ENCODE results near the gene HDGFL3.

HDGFL3 gene

DNA sequence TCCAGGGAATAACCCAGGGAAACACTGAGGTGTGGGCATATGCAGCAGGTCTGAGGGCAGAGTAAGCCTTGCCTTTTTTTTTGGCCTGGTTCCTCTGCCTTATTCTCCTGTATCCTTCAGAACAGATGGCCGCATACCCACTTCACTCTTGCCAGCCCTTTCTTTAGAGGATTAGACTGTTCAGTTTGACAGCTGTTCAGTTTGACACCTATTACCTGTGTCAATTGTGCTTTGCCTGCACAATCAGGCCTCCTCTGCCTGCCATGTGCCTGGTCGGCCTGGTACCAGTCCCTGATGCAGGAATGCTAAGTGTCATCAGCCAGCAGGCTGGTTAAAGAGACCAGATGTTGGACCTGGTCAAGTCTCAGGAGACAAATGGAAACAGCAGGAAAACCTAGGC lies 77.8 kb downstream of the HDGFL3 start:
- no peak for FAIRE-seq
- no peak for DNase-seq (ENCODE audit: low spot score)

DNA sequence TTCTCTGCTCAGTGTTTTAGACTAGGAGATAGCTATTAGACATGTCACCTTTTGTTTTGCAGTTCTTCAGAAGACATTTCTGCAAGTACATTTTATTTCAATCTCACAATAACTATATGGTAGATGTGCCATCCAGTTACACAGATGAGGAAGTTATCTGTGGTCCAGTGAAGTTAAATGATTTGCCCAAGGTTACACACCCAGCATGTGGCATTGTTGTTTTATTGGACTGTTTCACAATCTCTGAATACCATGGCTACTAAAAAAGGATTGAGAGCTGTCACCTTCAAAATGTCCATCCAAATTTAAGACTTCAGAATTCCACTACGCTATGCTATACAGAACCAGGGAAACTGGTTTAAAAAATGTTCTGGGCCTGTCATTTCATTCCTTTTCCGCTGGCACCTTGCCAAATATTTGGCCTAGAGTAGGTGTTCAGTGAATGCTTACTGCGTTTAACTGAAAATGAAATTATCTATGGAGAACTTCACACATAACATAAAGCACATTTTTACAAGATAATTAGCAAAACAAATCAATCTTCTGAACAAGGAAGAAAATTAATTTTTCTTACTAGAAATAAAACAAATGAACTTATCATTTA lies 80.0 kb downstream of the HDGFL3 start:
- FAIRE-seq (no peak), DNase-seq (ENCODE audit: low spot score) (no peak)

DNA sequence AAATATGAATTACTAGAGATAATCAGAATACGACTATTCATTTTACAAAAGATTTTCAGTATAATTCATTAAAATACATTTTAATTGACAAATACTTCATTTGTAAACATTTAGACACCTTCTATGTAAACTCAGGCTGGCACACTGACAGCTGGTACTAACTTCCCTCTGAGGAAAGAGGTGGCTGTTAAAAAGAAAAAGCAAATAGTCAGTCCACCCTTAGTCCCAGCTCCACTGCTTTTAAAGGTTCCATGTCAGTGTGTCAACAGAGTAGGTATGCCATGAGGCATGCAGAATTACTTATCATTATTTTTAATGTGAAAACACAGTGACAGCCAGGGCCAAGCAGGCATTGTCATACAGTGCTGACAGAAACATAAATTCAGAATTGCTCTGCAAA lies 84.1 kb downstream of the HDGFL3 start:
- FAIRE-seq (no peak), DNase-seq (ENCODE audit: low spot score) (no peak)

DNA sequence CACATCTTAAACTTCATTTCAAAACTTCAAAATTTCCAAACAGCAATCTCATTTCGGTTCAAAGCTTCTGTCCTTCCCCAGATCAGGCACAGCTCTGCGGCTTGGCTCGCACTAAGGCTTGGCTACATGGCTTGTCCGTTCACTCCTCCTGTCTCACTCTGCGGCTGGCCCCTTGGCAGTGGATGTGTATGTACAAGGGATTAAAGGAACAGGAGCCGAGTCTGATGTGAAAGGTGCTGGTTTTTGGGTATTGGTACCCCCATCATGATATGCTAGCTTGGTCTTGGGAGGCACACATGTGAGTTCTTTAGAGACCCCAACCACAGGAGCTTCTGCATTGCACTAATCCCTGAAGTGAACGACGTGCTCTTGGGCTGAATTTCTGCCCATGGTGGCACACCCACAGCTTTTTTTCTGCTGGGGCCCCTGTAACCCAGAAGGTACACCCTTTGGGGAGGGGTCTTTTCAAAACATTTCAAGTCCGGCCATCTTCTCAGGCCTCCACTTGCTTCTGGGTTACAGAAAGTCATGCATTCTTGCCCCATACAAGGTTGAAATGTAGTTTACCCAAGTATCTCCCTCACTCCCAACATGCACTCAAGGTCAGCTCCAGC lies 87.5 kb downstream of the HDGFL3 start:
- FAIRE-seq (no peak), DNase-seq (ENCODE audit: low spot score) (no peak)

DNA sequence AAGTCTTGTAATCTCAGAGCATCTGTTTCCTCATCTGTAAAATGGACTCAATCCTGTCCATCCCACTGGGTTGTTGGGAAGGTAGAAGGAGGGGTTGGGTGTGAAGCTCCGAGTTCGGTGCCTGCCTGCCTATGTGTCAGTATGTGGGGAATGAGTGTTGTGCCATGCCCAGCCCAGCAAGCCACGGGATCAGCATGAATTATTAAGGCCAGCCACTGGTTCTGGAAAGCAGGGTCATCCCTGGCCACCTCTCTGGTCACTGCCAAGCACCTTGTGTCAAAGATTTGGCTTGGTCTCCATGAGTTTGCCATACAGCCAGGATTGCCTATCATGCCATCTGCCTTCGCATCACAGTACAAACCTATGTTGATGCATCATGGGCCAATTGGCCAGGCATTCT lies 88.7 kb downstream of the HDGFL3 start:
- FAIRE-seq (no peak), DNase-seq (ENCODE audit: low spot score) (no peak)

DNA sequence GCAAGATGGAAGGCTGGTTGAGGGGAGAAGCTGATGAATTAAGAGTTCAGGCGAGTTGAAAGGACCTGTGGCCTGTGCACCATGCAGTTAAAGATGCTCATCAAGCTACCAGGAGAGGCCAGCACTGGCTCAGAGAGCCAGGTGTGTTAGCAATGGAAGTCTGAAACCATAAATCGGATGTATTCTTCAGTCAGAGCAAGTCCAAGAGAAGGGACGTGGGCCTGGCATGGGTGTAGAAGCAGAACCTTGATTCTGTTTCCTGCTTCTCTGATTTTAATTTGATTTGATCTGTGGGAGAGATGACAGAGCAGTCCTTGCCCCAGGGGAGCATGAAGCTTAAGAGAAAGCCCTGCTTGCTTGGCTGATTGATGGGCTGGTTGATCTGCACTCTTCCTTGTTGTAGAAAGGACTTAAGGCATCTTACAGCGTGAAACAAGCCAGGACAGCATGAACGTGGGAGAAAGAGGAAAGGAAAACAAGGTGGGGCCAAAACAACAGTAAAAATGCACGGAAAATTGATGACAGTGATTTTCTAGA lies 89.3 kb downstream of the HDGFL3 start:
- DNase-seq (ENCODE audit: low spot score): no peak
- FAIRE-seq: no peak

DNA sequence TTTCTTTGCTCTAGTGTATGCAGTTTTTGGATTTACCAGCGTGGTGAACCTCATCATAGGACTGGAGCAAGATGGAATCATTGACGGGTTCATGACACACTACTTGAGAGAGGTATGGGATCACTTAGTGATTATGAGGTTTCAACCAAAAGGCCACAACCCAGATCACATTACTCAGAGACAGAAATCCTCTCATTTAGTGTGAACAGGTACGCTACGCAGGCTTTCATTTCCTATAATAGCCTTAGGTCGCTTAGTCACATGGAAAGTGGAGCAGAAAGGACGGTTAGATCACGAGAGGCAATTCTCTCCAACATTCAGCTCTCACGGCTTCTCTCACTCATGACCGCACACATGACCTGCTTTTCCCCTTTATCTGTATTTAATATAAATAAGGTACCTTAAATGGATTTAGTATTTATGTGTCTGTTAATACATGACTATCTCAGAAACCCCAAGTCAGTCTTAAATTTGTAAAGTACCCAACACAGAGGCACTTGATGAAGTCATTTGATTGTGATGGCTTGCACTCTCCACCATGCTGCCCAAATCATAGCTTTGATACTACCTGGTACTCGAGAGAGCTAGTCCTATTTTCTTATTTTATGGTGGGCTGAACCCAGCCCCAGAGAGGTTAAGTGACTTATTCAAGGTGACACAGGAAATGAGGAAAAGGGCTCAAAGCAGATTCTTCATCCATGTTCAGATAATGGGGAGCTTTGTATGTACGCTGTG lies 91.6 kb downstream of the HDGFL3 start:
- DNase-seq (ENCODE audit: low spot score): no peak

DNA sequence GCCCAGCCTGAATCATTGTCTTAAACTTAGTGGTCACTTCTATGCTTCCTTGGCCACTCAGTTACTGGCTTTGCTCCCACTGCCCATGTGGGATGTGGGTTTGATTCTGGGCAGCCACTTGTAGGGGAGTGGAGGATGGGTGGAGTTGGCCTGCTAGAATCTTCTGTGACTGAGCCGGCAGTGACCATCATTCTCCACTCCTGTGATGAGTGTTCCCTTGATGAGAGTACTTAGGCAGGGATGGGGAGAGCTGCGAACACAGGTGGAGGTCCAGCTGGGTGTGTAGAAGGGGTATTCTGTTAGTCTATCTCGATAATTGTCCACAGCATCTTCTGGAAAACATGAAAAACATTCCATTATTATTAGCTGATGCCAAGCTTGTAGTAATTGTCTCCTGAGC lies 92.2 kb downstream of the HDGFL3 start:
- DNase-seq (ENCODE audit: low spot score) (no peak), FAIRE-seq (no peak)

More for the DNA sequence above, 91.6 kb downstream of the HDGFL3 start:
- FAIRE-seq: no peak

DNA sequence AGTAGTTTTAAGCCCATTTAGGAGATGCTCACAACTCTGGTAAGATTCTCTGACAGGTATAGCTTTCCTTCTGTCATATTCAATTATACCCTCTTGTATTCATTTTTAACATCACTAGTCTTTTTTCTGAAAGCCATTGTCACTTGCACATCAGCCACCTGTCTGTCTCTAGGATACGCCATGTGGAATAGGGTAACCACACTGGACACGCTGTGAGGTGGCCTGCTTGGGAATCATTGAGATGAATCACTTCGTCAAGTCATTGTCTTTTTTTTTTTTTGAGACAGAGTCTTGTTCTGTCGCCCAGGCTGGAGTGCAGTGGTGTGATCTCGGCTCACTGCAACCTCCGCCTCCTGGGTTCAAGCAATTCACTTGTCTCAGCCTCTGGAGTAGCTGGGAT lies 92.8 kb downstream of the HDGFL3 start:
- DNase-seq (ENCODE audit: low spot score) (no peak), FAIRE-seq (no peak)

DNA sequence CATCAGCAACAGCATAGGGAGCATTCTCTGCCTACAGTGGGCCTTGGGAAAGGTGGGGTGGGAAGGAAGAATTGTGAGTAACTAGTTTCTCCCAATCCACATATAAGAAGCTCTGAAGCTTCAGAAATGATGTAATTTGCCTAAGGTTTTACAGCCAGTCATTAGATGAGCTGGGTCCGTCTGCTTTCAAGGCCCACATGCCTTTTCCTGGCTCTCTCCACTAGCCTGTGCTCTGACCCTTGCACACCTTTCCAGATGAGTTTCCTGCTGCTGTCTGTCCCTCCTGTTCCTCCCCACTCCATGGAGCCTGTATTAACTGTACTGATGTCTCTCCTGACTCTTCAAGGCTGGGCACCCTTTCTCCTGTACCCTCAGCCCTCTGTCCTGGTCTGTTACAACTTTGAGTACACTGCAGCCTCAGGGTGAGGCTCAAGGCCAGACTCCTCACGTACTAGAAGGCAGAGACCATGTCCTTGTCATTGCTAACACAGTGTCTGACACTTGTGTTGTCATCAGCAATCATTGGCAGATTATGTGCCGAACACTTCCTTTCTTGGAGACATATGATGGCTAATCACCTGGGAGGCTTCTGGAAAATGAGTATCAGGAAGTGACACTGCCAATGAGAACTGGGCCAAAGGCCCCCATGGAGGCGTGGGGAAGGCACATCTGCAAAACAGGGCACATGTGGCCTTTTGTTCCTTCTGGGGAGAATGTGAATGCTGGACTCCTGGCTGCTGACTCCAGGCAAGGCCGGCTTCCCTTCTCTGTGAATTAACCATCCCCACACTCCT lies 93.5 kb downstream of the HDGFL3 start:
- DNase-seq (ENCODE audit: low spot score) (no peak), FAIRE-seq (no peak)

DNA sequence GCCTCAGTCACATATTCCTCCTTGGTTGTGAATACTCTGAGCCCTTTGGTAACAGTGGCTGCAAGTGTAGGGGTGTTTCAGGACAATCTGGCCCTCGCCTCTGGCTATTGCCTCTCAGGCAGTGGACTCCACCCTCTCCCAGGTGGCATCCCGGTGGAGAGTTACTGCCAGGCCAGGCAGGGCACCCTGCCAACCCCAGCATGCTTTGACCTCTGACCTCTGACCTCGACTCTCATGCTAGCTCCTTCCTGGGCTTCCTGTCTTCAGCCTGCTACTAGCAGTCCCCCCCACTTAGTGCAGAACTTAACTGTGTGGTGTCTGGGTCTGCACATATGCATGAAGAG lies 94.7 kb downstream of the HDGFL3 start:
- no peak for DNase-seq (ENCODE audit: low spot score)
- no peak for FAIRE-seq

DNA sequence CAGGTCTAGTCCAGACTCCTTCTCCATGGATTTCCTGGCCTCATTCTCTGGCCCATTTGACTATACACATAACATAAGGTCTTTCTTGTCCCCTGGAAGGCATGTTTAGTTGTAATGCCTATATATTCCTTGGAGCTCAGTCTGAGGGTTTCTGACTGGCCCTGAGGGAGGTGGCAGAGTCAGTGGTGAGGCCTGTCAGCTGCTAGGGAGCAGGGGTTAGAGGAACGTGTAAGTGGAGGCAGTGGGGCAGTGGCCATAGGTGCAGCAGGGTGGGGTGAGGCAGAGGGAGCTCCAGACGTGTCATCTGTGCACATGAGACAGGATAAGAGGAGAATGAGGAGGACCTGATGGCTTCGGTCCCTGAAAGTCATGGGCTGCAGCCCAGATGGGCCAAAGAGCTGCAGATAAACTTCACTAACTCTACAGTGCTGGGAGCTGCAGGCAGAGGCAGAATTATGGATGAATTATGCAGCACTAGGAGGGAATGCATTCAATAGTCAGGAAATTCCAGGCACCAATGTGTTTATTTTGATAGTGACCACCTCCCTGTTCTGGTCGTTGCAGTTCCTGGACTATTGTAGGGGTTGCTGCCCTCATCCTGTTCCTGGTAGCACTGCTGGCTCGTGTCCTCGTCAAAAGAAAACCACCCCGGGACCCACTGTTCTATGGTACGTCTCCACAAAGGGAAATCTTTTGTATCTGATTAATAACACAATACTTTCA lies 95.2 kb downstream of the HDGFL3 start:
- FAIRE-seq (no peak), DNase-seq (ENCODE audit: low spot score) (no peak)

DNA sequence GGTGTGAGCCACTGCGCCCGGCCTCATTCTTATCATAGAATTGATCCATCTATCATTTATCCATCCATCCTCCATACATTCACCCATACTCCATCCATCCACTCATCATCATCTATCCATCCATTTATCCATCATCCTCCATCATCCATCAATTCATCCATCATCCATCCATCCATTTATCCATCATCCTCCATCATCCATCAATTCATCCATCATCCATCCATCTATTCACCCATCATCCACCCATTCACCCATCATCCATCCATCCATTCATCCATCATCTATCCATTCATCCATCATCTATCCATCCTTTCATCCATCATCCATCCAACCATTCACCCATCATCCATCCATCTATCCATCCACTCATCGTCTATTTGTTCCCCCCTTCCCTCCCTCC lies 96.5 kb downstream of the HDGFL3 start:
- no peak for DNase-seq (ENCODE audit: low spot score)
- FAIRE-seq: no peak

DNA sequence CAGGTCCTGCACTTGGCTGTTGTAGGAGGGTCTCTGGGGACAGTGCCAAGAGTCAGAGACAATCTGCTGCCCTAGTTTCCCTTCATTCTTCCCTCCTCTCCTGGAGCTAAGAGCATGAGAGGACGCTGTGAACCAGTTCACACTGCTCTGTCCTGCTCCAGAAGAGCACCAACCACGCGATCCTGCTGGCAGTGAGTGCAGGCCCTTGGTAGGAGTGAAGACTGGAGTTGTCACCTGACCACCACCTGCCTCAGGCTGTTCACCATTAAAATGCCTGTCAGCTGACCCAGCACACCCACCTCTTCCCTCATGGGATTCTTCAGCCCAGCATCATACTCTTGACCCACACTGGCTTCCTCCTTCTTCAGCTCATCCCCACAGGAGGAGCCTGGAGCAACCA lies 97.2 kb downstream of the HDGFL3 start:
- DNase-seq (ENCODE audit: low spot score) (no peak), FAIRE-seq (no peak)

DNA sequence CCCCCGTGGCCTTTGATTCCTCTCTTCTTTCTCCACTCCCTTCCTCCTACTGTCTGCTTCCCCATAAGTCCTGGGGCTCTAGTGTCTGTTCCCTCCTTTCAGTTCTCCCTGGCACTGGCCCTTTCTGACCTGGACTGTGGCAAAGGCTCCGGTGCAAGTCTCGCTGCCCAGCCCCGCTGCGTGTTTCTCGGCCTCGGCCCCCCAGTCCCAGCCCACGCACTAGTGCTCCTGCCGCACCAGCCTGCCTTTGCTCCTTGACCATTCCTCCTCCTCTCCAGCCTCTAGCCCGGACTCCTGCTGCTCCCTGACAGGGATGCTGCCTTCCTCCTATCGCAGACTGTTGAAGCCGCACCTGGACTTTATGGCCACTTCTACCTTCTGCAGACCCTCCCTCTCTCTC lies 98.1 kb downstream of the HDGFL3 start:
- DNase-seq (ENCODE audit: low spot score) (no peak), FAIRE-seq (no peak)

DNA sequence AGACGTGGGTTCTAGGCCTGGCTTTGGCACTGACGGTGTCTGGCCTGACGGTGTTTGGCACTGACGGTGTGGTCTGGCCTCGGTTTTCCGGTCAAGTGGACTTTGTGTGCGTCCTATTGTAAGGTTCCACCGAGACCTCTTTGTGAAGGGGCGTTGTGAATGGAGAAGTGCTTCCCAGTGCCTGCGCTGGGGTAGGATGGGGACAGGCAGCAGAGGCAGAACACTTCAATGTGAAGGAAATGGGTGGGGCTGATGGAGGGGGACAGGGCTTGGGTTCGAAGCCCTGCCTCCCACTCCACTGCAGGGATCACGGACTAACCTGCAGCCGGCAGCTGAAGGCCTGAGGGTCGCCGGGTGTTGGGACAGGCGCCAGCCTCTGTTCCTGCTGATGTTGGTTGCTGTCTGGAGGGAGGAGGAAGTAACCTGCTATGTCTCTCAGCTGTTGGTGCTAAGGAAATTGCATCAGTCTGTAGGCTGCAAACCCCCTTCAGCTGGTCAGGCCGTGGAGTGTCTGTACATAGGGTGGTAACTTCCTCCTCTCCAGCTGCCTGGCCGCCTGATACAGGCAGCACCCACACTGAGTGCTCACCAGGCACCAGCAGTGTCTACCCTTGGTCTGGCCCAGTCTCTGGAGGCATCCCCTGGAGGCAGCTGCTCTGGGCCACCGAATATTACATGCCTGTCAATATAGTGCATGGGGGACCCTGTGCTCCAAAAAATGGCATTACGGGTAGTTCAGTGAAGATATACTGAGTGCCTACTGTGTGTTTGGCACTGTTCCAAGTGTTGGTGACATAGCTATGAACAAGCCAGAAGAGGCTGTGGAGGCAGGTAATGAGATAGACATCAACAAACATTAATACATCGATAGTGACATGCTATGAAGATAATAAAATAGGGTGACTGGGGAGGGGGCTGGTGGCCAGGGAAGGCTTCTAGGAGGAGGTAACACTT lies 99.1 kb downstream of the HDGFL3 start:
- FAIRE-seq: no peak
- DNase-seq (ENCODE audit: low spot score): no peak

DNA sequence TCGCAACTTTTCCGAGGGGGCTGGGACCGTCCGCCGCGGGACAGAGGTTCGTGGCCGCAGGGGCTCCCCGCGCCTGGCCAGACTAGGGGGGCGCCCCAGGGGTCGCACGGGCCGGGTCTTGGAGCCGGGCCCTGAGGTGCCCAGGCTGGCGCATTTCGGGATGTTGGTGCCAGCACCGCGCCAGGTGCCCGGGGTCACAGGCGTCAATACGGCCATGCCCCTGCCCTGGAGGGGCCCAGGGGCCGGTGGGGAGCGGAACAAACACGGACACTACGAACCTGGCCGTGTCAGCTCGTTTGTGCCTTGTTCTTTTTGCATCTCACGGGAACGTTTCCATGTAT lies 99.8 kb downstream of the HDGFL3 start:
- DNase-seq (ENCODE audit: low spot score) (no peak), FAIRE-seq (no peak)

DNA sequence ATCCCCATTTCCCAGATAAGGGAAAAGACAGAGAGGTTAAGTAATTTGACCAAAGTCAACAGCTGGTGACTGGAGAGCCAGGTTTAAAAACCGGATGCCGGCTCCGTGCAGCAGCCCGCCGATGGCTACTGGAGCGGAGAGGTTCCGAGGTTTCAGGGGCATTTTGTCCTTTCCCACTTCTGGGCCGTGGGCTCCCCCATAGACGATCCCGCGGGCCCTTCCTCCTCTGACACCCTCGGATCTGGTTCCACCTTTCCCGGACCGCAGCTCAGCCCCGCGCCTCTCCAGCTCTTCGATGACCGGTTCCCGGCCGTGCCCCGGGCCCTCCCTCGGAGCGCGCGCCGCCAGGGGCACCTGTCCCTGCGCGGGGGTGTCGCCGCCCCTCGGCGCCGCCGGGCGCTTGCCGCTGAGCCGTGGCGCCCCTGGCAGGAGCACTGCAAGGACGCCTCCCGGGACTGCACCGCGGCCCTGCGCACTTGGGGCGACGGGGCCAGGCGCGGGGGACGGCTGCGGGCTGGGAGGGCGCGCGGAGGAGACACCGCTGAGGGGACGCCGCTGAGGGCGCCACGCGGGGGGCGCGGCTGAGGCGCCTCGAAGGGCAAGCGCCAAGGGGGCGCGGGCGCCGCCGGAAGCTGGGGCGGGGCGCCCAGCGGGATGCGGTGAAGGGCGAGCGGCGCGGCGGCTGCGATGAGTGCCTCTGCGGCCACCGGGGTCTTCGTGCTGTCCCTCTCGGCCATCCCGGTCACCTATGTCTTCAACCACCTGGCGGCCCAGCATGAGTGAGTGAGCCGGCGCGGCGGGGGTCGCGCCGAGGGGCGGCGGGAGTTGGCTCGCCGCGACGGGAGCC lies 100.4 kb downstream of the HDGFL3 start, which contains the start of gene TM6SF1:
TSS of gene TM6SF1 (plus strand) at position 652 of the 847 bp plus-strand sequence. CDS start at position 688, 36 bp downstream.
- DNase-seq (ENCODE audit: low spot score): no peak
- no peak for FAIRE-seq

DNA sequence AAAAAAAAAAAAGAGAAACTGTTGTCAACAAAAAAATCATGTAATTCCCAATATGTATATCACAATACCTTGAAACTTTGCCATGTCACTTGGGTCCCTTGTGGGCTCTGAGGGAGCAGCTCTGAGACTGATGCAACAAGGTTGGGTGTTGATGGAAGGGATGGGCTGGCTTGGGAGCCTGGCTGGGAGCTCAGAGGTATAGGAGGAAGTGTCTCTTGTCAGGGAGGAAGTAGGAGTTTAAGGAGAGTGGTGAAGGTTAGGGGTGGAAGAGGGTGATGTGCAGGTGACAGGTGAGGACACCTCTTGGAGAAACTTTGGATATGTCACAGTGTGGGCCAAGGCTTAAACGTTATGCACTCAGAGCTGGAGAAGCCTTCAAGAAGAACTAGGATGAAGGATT lies 102.2 kb downstream of the HDGFL3 start:
- FAIRE-seq (no peak), DNase-seq (ENCODE audit: low spot score) (no peak)

Measured in RCC 7860 (cell line).